GM21529 (cell line): ENCODE data around the gene PXT1.
"Not testable (repeated sequence)": the region's sequence is repeated elsewhere in the genome, so short reads cannot be mapped to it uniquely, and the experiment has no call there.

ENCODE experiments used
- ATAC-seq: cut with Tn5 transposase; IDR thresholded peaks from one replicate; pipeline ENCODE4 v1.9.1; 2021; ENCODE audit not compliant: unreplicated experiment

PXT1 gene

GRCh38 chr6:36444470-36444869, 1.8 kb upstream of the PXT1 start:
- no peak for ATAC-seq

DNA sequence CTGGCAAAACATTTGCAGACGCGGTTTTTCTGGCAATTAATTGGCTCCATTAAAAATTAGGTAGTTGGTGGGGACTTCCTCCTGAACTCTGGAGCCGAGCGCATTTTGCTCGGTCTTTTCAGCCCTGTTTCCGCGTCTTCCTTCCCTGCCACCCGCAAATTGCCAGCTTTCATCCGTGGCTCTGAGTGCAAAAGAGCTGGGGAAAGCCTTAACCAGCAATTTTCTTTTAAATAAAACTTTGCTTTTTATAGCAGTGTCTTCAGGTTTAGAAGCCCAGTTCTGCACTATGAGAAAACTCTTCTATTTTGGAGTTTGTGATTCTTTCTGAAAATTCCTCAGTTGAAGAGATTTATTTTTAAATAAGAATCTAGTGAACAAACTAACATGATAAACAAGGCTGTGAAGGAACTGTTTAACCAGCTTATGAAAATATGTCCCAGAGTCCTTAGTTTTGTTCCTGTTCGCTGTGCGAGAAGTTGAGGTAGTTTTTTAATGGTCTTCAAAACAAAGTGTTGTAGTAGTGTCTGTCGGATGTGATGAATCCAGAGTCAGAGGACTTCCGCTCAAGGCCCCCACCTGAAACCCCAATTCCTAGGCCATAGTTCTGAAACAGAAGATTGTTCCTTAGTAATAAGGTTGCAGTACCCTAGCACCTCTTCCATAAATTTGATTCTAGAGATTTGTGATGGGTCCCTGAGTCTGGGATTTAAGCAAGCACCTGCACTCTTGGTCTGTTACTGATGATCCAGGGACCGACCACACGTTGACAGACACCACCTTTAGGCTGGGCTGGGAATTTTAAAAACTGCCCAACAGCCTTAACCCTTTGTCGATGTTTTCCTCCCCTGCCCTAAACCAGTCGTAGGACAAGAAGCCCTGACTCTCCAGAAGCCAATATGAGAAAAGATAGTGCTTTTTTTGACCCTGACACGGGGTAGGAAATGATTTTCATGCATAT, 1.1 kb upstream of the PXT1 start:
- no peak for ATAC-seq

- no peak for ATAC-seq
These were observed 467 bp downstream of the PXT1 start for GRCh38 chr6:36442103-36442670.

DNA sequence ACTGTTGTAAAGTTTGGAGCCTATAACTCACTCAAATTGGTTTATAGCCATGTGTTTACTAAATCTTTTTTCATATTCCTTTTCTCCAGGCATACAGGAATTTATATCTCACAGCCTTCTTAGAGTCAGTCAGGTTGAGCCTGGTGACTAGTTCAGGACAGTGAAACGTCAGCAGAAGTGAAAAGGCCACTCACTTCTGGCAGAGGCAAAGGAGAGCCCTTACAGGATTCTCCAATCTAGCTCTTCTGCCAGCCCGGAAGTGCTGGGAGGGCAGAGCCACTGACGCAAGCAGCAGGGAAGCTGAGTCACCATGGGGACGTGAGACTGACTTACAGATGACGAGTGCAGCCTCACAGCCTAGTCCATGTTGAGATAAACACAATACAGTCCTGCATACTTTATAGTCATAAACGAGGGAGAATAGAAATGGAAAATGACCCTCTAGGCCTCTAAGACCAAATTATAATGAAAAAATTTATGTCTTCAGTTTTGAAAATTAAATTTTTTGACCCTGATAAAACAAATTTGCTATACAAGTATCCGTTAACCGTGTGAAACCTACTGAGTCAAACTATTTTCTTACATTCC, 1.3 kb downstream of the PXT1 start:
- peak; percentile 70 for ATAC-seq

GRCh38 chr6:36436466-36436865, 6.2 kb downstream of the PXT1 start:
- ATAC-seq, result no peak

GRCh38 chr6:36432151-36432671, 10.4 kb downstream of the PXT1 start:
- ATAC-seq, result no peak

GRCh38 chr6:36431197-36431596, 11.5 kb downstream of the PXT1 start:
- no peak for ATAC-seq

DNA sequence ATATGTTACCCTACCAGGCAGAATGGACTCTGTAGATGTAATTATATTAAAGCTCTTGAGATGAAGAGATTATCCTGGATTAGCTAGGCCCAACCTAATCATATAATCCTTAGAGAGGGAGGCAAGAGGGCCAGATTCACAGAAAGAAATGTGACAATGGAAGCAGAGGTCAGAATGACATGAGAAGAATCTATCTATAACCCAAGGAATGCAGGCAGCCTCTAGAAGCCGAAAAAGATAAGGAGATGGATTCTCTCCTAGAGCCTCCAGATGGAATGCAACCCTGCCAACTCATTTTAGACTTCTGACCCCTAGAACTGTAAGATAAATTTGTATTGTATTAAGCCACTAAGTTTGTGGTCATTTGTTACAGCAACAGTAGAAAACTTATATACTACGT, 12.3 kb downstream of the PXT1 start:
- ATAC-seq, result no peak

GRCh38 chr6:36428911-36429310, 13.7 kb downstream of the PXT1 start:
- ATAC-seq, result no peak

GRCh38 chr6:36426622-36427021, 16.0 kb downstream of the PXT1 start:
- no peak for ATAC-seq

- peak; percentile 93 for ATAC-seq
These were observed 19.4 kb downstream of the PXT1 start for GRCh38 chr6:36423101-36423824.

DNA sequence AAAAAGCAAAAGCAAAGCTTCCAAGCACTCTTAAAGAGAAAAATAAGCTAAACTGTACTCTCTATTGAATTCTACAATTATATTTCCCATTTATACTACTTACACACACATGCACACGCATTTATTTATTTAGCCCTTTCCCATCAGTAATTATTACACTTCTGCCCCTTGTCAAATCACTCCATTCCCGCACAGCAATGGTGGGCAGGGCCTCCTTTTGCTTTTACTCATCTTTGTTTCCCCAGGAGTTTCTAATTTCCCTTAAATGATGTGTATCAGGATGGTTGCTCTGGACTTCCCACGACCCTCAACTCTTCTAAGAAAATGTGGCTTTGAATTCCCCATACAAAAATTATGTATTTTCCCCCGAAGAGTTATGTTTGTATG, 19.9 kb downstream of the PXT1 start:
- ATAC-seq, result no peak

- no peak for ATAC-seq
These were observed 23.3 kb downstream of the PXT1 start for GRCh38 chr6:36419310-36419709.

DNA sequence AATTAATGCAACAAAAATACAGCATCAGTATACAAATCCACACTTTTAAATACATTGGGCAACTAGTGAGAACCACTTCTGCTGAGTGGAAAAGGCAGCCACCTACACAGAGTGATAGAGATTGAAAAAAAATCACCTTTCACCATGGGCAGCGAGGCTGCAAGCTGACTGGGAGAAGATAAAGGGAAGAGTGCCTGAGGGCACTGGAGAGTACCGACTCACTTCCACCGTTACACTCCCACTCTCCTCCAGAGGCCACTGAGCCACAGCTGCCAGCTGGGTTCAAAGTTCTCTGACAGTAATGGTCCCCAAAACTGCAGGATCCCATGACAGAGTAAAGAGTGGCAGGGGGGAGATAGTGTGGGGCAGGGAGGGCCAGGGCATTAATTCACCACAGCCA, 24.1 kb downstream of the PXT1 start:
- no peak for ATAC-seq

DNA sequence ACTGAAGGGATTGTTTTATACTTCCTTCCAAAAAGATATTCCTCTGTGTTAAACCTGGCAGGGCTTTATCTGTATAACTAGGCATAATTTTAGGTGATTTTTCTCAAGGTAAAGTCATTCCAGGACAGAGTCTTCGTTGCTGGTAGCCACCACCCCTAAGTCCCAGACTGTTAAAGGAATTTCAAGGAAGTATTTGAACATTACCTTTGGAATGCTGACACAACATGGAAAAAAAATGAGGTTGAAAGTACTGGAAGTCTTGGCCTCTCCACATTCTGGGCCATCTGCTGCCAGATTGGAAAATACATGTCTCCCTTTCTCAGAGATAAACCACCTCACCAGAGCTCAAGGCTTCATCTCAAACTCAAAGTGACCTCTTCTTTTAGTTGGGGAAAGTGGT, 28.2 kb downstream of the PXT1 start:
- ATAC-seq, result no peak

DNA sequence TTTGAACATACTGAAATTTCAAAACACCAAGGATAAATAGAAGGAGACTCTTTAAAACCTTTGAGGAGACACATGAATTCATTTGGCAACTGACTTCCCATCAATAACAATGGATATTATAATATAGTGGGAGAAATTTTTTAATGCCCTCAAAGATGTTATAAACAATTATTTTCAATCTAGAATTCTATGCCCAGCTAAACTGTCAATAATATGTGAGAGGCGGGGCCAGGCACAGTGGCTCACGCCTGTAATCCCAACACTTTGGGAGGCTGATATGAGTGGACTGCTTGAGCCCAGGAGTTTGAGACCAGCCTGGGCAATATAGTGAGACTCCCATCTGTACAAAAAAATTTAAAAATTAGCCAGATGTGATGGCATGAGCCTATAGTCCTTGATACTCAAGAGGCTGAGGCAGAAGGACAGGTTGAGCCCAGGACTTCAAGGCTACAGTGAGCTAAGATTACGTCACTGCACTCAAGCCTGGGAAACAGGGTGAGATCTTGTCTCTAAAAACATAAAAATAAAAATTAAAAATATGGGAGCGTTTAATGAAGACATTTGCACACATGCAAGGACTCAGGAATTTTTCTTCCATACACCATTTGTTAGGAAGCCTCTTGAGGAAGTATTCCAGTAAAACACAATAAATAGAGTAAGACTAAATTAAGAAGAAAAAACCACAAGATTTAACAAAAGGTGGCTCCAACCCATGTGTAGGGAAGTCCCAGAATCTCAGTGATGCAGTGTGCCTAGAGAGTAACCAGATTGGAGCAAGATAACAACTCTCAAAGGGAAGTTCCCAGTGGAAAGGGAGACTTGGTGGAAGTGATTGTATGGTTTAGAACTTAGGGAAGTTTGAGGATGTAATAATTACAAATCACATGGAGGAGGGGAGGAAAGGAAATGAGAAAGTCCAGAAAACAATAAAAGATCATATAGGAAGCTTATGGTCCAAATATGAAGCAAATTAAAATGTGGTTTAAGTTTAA, 28.9 kb downstream of the PXT1 start:
- no peak for ATAC-seq

DNA sequence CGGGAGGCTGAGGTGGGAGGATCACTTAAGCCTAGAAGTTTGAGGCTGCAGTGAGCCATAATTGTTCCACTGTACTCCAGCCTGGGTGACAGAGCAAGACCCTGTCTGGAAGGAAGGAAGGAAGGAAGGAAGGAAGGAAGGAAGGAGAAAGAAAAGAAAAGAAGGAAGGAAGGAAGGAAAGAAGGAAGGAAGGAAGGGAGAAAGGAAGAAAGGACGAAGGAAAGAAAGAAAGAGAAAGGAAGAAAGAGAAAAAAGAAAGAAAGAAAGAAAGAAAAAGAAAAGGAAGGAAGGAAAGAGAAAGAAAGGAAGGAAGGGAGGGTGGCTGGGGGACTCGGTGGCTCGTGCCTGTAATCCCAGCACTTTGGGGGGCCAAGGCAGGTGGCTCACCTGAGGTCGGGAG, 32.9 kb downstream of the PXT1 start:
- not testable (repeated sequence) for ATAC-seq

DNA sequence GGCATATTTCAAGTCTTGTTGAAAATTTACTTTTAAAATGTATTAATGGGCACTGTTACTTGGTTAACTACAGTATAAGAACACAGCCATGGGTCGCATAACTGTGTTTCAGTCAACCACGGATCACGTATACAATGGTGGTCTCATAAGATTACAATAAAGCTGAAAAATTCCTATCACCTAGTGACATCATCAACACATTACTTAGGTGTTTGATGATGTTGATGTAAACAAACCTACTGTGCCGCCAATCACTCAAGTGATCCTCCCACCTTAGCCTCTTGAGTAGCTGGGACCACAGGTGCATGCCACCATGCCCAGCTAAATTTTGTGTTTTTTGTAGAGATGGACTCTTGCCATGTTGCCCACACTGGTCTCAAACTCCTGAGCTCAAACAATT, 38.5 kb downstream of the PXT1 start:
- ATAC-seq, result no peak

GRCh38 chr6:36402481-36402880, 40.2 kb downstream of the PXT1 start:
- ATAC-seq, result no peak

GRCh38 chr6:36399970-36400369, 42.7 kb downstream of the PXT1 start:
- ATAC-seq, result peak; percentile 49
